Transverse colon (tissue), 4 donors: ENCODE results near the gene RALBP1. TPM values are rescaled to one million over a fixed set of nuclear protein-coding genes. Genes with fewer than 3 reads are reported as not detected.
"Not testable (repeated sequence)": the region's sequence is repeated elsewhere in the genome, so short reads cannot be mapped to it uniquely, and the experiment has no call there.

Experiments used
- DNase-seq: peaks from one replicate; pipeline ENCODE4 v3.0.0-alpha.2; 2019
- H3K27ac ChIP-seq, 4 donors: fragments of 200-600 bp; sonication (generic); 2 replicates each; pipeline ENCODE4 v1.5.1; 2016 to 2018; ENCODE audit warnings: inconsistent platforms in 4 of 4
- H3K27me3 ChIP-seq: fragments of 200-600 bp; sonication (generic); 2 replicates; pipeline ENCODE4 v1.5.1; 2017; ENCODE audit warnings: inconsistent platforms
- H3K36me3 ChIP-seq, 4 donors: fragments of 200-600 bp; sonication (generic); 2 replicates each; pipeline ENCODE4 v1.5.1; 2017 to 2019; ENCODE audit warnings: inconsistent platforms in 4 of 4
- H3K4me1 ChIP-seq, 4 donors: fragments of 200-600 bp; sonication (generic); 2 replicates each; pipeline ENCODE4 v1.5.1; 2017 to 2020; ENCODE audit warnings: inconsistent platforms in 4 of 4
- H3K4me3 ChIP-seq, 4 donors: fragments of 200-600 bp; sonication (generic); 1 replicate in 1 of 4; 2 replicates in 3 of 4; pipeline versions ENCODE4 v1.5.1 to v1.6.1; 2017 to 2019; ENCODE audit warnings: inconsistent platforms in 4 of 4
- H3K9me3 ChIP-seq, 2 donors: fragments of 200-600 bp; sonication (generic); 2 replicates each; pipeline ENCODE4 v1.5.1; 2017 to 2019; ENCODE audit warnings: inconsistent platforms in 2 of 2
- EP300 ChIP-seq: sonication (generic); formaldehyde crosslinking; IDR thresholded peaks from one replicate; pipeline ENCODE4 v1.6.1; 2017; ENCODE audit warnings: antibody characterized with exemption, low read depth
- POLR2A ChIP-seq: fragments of 450-650 bp; IDR thresholded peaks from one replicate; pipeline ENCODE4 v1.6.1; 2016; ENCODE audit warnings: antibody characterized with exemption, mild to moderate bottlenecking, moderate library complexity
- POLR2AphosphoS5 ChIP-seq, 3 donors: sonication (generic); formaldehyde crosslinking; IDR thresholded peaks; one replicate each; pipeline ENCODE4 v1.6.1; 2016; ENCODE audit warnings: antibody characterized with exemption in 3 of 3
- WGBS, 2 donors: methylation state at CpG; one replicate each; pipeline ENCODE4 v1.1.5; 2018; ENCODE audit warnings: low coverage in 1 of 2; 5-methylcytosine and 5-hydroxymethylcytosine counted together
- in situ Hi-C, 4 donors: fragments of 200-750 bp; cut with MboI; loops; one replicate each; pipeline versions ENCODE4 v1.15.0 to v1.15.1; 2017; ENCODE audit warnings: low sequenced_read_pairs in 3 of 4, low pct_ligation_motif_present in 1 of 4, low pct_unique_long_range_greater_than_20kb in 1 of 4
- intact Hi-C: fragments of 100-400 bp; cut with DNase I; formaldehyde crosslinking; loops from one replicate; pipeline ENCODE4 v1.15.1; 2023; ENCODE audit warnings: low total_unique reads
- total RNA-seq, 4 donors: library from RNA; depleted of rRNA; stranded (reverse); fragments of >200 nt; gene quantifications; one replicate each; pipeline ENCODE4 v1.1.0, GENCODE V29; 2016
- TF ChIP-seq, protein P1 (sequence below), 5 experiments: fragments of 200-600 bp in 3 of 5; fragments of 450-650 bp in 2 of 5; sonication (generic) in 3 of 5; IDR thresholded peaks; 1 replicate in 2 of 5; 2 replicates in 3 of 5; pipeline ENCODE4 v1.5.1; 2016 to 2017; ENCODE audit warnings: antibody characterized with exemption in 5 of 5, inconsistent platforms in 3 of 5, mild to moderate bottlenecking in 2 of 5, moderate library complexity in 1 of 5

RALBP1 gene
- total RNA-seq, 4 donors from 2014 or later, result 34.2 to 93.3 (median 70.6) TPM

DNA sequence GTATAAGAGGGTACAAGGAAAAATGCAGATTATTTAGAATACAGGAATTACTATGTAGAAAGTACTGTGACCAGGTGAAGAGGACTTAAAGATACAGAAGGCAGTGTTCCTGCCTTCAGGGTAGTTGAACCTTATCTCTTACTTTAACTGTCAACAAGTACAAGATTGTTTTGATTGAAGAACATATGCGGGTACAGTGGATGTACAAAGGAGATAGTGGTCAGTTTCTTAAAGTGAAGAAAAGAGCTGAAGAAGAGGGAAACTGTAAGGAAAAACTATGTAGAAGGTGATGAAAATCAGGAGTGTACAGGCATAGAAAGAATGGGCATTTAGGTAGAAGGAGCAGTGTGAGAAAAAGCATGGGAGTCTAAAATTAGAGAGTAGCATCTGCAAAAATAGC is 2.2 kb downstream of the RALBP1 start:
- DNase-seq, result no peak
- in situ Hi-C loops, result no loop called here
- intact Hi-C loops, result loop anchor here (10.0 kb wide), 1 partner anchor 143 kb away; the partner anchor contains the start of gene TWSG1
- Histone ChIP-seq H3K9me3 (no peaks in the 10 kb centered on the region), H3K4me3 (no peak overlapping the region), H3K4me1 (peaks cover 11 to 26% (median 16%) of the 10 kb centered on the region in 4 donors), H3K36me3 (no peaks in the 10 kb centered on the region), H3K27me3 (no peaks in the 10 kb centered on the region), H3K27ac (no peak overlapping the region)
- WGBS, 2 donors, result 50 to 76% methylated on average over 1 of the region's 1 CpG
- TF ChIP-seq, protein P1, sequence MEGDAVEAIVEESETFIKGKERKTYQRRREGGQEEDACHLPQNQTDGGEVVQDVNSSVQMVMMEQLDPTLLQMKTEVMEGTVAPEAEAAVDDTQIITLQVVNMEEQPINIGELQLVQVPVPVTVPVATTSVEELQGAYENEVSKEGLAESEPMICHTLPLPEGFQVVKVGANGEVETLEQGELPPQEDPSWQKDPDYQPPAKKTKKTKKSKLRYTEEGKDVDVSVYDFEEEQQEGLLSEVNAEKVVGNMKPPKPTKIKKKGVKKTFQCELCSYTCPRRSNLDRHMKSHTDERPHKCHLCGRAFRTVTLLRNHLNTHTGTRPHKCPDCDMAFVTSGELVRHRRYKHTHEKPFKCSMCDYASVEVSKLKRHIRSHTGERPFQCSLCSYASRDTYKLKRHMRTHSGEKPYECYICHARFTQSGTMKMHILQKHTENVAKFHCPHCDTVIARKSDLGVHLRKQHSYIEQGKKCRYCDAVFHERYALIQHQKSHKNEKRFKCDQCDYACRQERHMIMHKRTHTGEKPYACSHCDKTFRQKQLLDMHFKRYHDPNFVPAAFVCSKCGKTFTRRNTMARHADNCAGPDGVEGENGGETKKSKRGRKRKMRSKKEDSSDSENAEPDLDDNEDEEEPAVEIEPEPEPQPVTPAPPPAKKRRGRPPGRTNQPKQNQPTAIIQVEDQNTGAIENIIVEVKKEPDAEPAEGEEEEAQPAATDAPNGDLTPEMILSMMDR (IDR thresholded peaks at IDR 0.05), result no peak
- no peak for TF ChIP-seq POLR2AphosphoS5 (IDR thresholded peaks at IDR 0.05)

DNA sequence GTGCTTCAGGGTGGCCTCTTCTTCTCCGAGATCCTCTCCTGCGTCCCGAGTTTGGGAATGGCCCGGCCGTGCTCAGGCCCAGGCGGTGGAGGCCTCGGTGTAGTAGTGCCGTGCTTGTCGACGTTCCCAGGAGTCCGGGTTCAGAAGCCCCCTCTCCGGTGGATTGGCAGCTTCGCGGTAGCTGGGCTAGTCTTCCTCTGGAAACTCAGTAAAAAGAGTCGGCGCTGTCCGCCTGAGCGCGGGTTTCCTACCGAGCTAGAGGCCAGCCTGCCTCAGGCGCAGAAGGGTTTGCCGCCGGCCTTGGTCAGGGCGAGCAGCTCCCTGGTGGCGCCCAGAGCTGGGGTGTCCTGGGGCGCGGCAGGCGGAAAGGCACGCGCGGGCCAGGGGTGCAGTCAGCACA is 3.2 kb downstream of the RALBP1 start:
- Histone ChIP-seq H3K9me3 (no peaks in the 10 kb centered on the region), H3K4me3 (no peak overlapping the region), H3K27me3 (no peaks in the 10 kb centered on the region), H3K27ac (no peak overlapping the region), H3K4me1 (peaks cover 11 to 32% (median 16%) of the 10 kb centered on the region in 4 donors), H3K36me3 (no peaks in the 10 kb centered on the region)
- WGBS, 2 donors, result 92 to 100% methylated on average over 3 to 31 of the region's 31 CpGs
- DNase-seq, result no peak
- TF ChIP-seq, protein P1 (IDR thresholded peaks at IDR 0.05), result no peak
- TF ChIP-seq POLR2A (no peak), EP300 (no peak), POLR2AphosphoS5 (IDR thresholded peaks at IDR 0.05) (no peak)
- intact Hi-C loops, result loop anchor here (10.0 kb wide), 1 partner anchor 144 kb away; the partner anchor contains the start of gene TWSG1
- in situ Hi-C loops, result no loop called here

DNA sequence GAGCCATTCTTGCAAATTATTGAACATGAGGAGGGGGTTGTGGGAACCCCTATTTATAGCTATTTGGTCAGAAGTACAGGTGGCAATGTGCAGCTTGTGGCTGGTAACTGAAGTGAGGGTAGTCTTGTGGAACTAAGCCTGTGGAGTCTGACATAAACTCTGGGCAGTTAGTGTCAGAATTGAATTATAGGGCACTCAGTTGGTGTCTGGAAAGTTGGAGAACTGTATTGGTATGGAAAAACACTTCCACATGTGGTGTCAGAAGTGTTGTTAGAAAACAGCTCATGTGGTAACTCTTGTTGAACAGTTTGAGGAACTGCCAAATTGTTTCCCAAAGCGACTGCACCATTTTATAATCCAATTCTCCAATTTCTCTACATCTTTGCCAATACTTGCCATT is 7.5 kb downstream of the RALBP1 start:
- H3K27ac ChIP-seq, result no peak overlapping the region
- H3K27me3 ChIP-seq, result no peaks in the 10 kb centered on the region
- H3K9me3 ChIP-seq, result no peaks in the 10 kb centered on the region
- DNase-seq, result no peak
- in situ Hi-C loops (no loop called here), intact Hi-C loops (no loop called here)
- no peak overlapping the region for H3K4me3 ChIP-seq
- H3K36me3 ChIP-seq, result no peaks in the 10 kb centered on the region
- peaks cover 0 to 8% (median 2%) of the 10 kb centered on the region in 4 donors for H3K4me1 ChIP-seq
- TF ChIP-seq EP300 (no peak), POLR2AphosphoS5 (IDR thresholded peaks at IDR 0.05) (no peak), POLR2A (no peak)
- TF ChIP-seq, protein P1 (IDR thresholded peaks at IDR 0.05), result no peak
- 78 to 93% methylated on average over 1 of the region's 1 CpG for WGBS, 2 donors

DNA sequence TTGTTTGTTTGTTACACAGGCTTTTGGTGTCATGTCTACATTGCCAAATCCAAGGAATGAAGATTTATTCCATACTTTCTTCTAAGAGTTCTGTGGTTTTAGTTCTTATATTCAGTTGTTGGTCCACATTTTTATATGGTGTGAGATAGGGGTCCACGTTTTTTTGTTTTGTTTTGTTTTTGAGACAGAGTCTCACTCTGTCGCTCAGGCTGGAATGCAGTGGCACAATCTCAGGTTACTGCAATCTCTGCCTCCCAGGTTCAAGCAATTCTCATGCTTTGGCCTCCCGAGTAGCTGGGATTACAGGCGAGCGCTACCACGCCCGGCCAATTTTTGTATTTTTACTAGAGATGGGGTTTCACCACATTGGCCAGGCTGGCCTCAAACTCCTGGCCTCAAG is 8.2 kb downstream of the RALBP1 start:
- Histone ChIP-seq H3K27me3 (no peaks in the 10 kb centered on the region), H3K4me3 (no peak overlapping the region), H3K4me1 (peaks cover 0 to 15% (median 5%) of the 10 kb centered on the region in 4 donors), H3K9me3 (no peaks in the 10 kb centered on the region), H3K36me3 (no peaks in the 10 kb centered on the region), H3K27ac (no peak overlapping the region)
- 83 to 96% methylated on average over 1 to 7 of the region's 7 CpGs for WGBS, 2 donors
- TF ChIP-seq EP300 (no peak), POLR2A (no peak), POLR2AphosphoS5 (IDR thresholded peaks at IDR 0.05) (no peak)
- TF ChIP-seq, protein P1 (IDR thresholded peaks at IDR 0.05), result no peak
- intact Hi-C loops (no loop called here), in situ Hi-C loops (no loop called here)
- no peak for DNase-seq

DNA sequence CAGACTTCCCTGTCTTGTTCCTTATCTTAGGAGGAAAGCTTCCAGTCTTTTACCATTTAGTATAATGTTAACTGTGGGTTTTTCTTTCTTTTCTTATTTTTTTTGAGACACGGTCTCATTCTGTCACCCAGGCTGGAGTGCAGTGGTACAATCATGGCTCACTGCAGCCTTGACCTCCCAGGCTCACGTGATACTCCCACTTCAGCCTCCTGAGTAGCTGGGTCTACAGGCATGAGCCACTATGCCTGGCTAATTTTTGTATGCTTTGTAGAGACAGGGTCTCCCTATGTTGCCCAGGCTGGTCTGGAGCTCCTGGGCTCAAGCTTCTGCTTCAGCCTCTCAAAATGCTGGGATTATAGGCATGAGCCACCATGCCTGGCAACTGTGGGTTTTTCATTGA is 9.5 kb downstream of the RALBP1 start:
- H3K36me3 ChIP-seq, H3K27me3 ChIP-seq, in situ Hi-C loops, DNase-seq, H3K27ac ChIP-seq, intact Hi-C loops, H3K4me3 ChIP-seq, H3K9me3 ChIP-seq: not testable (repeated sequence)
- 90 to 94% methylated on average over 2 of the region's 2 CpGs for WGBS, 2 donors
- peaks cover 0 to 24% (median 7%) of the 10 kb centered on the region in 4 donors for H3K4me1 ChIP-seq
